NCI-H345 (cell line): Measurements from ENCODE around the gene ZDHHC6.
"Not testable (repeated sequence)": the region's sequence is repeated elsewhere in the genome, so short reads cannot be mapped to it uniquely, and the experiment has no call there.

Experiments
- DNase-seq: peaks from one replicate; lab custom pipeline; 2025; lab: John Stamatoyannopoulos, UW

The ZDHHC6 gene

GRCh38 chr10:112446855-112447619 lies at the start of gene ZDHHC6, which contains the start of gene VTI1A:
ZDHHC6 (minus strand) TSS chr10:112446914; CDS start chr10:112445436, 1,478 bp downstream.
VTI1A (plus strand) TSS chr10:112447215; CDS start chr10:112447374, 159 bp downstream.
- DNase-seq = peak; percentile 73

- DNase-seq = no peak
Measured at GRCh38 chr10:112492736-112493135, 46.0 kb upstream of the ZDHHC6 start.

GRCh38 chr10:112491144-112491543 lies 44.4 kb upstream of the ZDHHC6 start:
- DNase-seq = no peak

GRCh38 chr10:112490545-112490944 lies 43.8 kb upstream of the ZDHHC6 start:
- peak; percentile 88 for DNase-seq

- no peak for DNase-seq
Measured at GRCh38 chr10:112487964-112488363, 41.2 kb upstream of the ZDHHC6 start.

GRCh38 chr10:112484399-112484798 lies 37.7 kb upstream of the ZDHHC6 start:
- no peak for DNase-seq

GRCh38 chr10:112481602-112482001 lies 34.9 kb upstream of the ZDHHC6 start:
- no peak for DNase-seq

GRCh38 chr10:112475575-112476218 lies 29.0 kb upstream of the ZDHHC6 start:
- no peak for DNase-seq

GRCh38 chr10:112471878-112472487 lies 25.3 kb upstream of the ZDHHC6 start:
- DNase-seq = peak; percentile 12

GRCh38 chr10:112467541-112468075 lies 20.9 kb upstream of the ZDHHC6 start:
- DNase-seq = no peak

GRCh38 chr10:112466802-112467201 lies 20.1 kb upstream of the ZDHHC6 start:
- no peak for DNase-seq

- no peak for DNase-seq
Measured at GRCh38 chr10:112465299-112465883, 18.7 kb upstream of the ZDHHC6 start.

- DNase-seq = not testable (repeated sequence)
Measured at GRCh38 chr10:112464074-112464473, 17.4 kb upstream of the ZDHHC6 start.

GRCh38 chr10:112461029-112461887 lies 14.5 kb upstream of the ZDHHC6 start:
- DNase-seq = no peak

GRCh38 chr10:112460366-112460765 lies 13.7 kb upstream of the ZDHHC6 start:
- DNase-seq = no peak

GRCh38 chr10:112456533-112456932 lies 9.8 kb upstream of the ZDHHC6 start:
- no peak for DNase-seq

- no peak for DNase-seq
Measured at GRCh38 chr10:112454910-112455779, 8.4 kb upstream of the ZDHHC6 start.

GRCh38 chr10:112448888-112449287 lies 2.2 kb upstream of the ZDHHC6 start:
- DNase-seq = no peak

- DNase-seq = no peak
Measured at GRCh38 chr10:112447620-112447928, 860 bp upstream of the ZDHHC6 start.

- DNase-seq = no peak
Measured at GRCh38 chr10:112446055-112446854, 459 bp downstream of the ZDHHC6 start.
